ENCODE results near the gene KATNA1. TPM values are rescaled to one million over a fixed set of nuclear protein-coding genes. Genes with fewer than 3 reads are reported as not detected.
A peak's percentile ranks its signal among the peaks of the same experiment; 100 is the strongest.

The KATNA1 gene
- total and polyA plus RNA-seq, 9 of the 15 experiments (the other 6 are each of a cell fraction or from before 2014, with no cell fraction given), result 22.5 to 76.9 (median 45.0) TPM

DNA sequence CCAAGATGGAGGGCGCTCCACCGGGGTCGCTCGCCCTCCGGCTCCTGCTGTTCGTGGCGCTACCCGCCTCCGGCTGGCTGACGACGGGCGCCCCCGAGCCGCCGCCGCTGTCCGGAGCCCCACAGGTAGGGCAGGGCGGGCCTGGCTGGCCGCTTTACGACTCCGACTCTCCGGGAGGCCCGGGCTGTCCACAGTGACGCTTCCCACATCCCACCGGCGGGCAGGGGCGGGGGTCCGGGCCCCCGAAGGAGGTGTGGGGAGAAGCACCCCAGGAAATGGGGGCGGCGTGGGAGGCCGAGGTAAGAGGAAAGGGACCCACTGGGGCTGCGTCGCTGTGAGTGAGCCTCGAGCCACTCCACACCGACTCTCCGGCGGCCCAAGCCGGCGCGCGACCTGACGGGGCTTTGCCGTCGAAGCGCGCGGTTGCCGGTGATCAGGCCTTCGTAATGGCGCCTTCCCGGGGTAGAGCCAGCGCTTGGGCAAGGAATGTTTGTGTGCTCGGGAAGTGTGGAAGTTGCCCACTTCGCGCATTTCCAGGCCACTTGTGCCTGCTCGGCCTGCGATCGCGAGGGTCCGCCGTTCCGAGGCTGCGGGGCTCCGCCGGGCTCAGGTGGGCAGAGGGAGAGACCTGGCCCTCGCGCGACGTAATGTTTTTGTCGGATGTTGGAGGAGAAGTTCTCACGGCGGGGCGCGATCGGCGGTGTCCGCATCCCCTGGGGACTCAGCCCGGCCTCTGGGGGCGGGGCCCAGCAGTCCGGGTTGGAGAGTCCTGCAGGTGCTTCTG is 81.9 kb downstream of the KATNA1 start (continued):
- TF ChIP-seq ATF6 (CRISPR knock-in tag; IDR thresholded peaks at IDR 0.05), result peak; percentile 94
- peak; percentile 75; the same call in 1 of the 2 replicates for TF ChIP-seq ZBTB7A (IDR thresholded peaks at IDR 0.05; ENCODE audit: borderline replicate concordance, control insufficient read depth, low read depth, low read length)
- no peak for TF ChIP-seq RAD21 (CRISPR knock-in tag; conservative IDR thresholded peaks at IDR 0.05 in 1 of 2, IDR thresholded peaks at IDR 0.05 in 1 of 2)
- TF ChIP-seq POLR2B (IDR thresholded peaks at IDR 0.05; ENCODE audit: low read depth, partially characterized antibody), result peak; percentile 64
- peak; percentile 60; the same call in 1 of the 2 replicates for TF ChIP-seq NFRKB (IDR thresholded peaks at IDR 0.05; ENCODE audit: low read depth)
- peak; percentile 43; the same call in 1 of the 2 replicates for TF ChIP-seq HNRNPL (IDR thresholded peaks at IDR 0.05; ENCODE audit: low read depth, low read length)
- TF ChIP-seq SIX5 (IDR thresholded peaks at IDR 0.05; ENCODE audit: borderline replicate concordance in 1 of 2, insufficient read depth in 1 of 2, low read depth in 1 of 2, low read length in 2 of 2), result no peak
- TF ChIP-seq, protein P1, sequence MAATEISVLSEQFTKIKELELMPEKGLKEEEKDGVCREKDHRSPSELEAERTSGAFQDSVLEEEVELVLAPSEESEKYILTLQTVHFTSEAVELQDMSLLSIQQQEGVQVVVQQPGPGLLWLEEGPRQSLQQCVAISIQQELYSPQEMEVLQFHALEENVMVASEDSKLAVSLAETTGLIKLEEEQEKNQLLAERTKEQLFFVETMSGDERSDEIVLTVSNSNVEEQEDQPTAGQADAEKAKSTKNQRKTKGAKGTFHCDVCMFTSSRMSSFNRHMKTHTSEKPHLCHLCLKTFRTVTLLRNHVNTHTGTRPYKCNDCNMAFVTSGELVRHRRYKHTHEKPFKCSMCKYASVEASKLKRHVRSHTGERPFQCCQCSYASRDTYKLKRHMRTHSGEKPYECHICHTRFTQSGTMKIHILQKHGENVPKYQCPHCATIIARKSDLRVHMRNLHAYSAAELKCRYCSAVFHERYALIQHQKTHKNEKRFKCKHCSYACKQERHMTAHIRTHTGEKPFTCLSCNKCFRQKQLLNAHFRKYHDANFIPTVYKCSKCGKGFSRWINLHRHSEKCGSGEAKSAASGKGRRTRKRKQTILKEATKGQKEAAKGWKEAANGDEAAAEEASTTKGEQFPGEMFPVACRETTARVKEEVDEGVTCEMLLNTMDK (IDR thresholded peaks at IDR 0.05; ENCODE audit: borderline replicate concordance, insufficient read depth, low read depth, low read length, poor library complexity, severe bottlenecking), result no peak
- TF ChIP-seq, protein P2, sequence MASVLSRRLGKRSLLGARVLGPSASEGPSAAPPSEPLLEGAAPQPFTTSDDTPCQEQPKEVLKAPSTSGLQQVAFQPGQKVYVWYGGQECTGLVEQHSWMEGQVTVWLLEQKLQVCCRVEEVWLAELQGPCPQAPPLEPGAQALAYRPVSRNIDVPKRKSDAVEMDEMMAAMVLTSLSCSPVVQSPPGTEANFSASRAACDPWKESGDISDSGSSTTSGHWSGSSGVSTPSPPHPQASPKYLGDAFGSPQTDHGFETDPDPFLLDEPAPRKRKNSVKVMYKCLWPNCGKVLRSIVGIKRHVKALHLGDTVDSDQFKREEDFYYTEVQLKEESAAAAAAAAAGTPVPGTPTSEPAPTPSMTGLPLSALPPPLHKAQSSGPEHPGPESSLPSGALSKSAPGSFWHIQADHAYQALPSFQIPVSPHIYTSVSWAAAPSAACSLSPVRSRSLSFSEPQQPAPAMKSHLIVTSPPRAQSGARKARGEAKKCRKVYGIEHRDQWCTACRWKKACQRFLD (CRISPR knock-in tag; IDR thresholded peaks at IDR 0.05), result no peak
- peak; percentile 64 for TF ChIP-seq NFIC (IDR thresholded peaks at IDR 0.05)
- TF ChIP-seq TGIF2 (CRISPR knock-in tag; IDR thresholded peaks at IDR 0.05), result peak; percentile 20; the same call in 1 of the 2 replicates
- TF ChIP-seq ZNF75A (CRISPR knock-in tag; IDR thresholded peaks at IDR 0.05), result 0 out of 2 replicates have a peak, but pooled peaks have one; percentile 17
- TF ChIP-seq ZNF584 (CRISPR knock-in tag; IDR thresholded peaks at IDR 0.05; ENCODE audit: low read depth), result no peak
- TF ChIP-seq, protein P3, sequence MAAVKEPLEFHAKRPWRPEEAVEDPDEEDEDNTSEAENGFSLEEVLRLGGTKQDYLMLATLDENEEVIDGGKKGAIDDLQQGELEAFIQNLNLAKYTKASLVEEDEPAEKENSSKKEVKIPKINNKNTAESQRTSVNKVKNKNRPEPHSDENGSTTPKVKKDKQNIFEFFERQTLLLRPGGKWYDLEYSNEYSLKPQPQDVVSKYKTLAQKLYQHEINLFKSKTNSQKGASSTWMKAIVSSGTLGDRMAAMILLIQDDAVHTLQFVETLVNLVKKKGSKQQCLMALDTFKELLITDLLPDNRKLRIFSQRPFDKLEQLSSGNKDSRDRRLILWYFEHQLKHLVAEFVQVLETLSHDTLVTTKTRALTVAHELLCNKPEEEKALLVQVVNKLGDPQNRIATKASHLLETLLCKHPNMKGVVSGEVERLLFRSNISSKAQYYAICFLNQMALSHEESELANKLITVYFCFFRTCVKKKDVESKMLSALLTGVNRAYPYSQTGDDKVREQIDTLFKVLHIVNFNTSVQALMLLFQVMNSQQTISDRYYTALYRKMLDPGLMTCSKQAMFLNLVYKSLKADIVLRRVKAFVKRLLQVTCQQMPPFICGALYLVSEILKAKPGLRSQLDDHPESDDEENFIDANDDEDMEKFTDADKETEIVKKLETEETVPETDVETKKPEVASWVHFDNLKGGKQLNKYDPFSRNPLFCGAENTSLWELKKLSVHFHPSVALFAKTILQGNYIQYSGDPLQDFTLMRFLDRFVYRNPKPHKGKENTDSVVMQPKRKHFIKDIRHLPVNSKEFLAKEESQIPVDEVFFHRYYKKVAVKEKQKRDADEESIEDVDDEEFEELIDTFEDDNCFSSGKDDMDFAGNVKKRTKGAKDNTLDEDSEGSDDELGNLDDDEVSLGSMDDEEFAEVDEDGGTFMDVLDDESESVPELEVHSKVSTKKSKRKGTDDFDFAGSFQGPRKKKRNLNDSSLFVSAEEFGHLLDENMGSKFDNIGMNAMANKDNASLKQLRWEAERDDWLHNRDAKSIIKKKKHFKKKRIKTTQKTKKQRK (IDR thresholded peaks at IDR 0.05; ENCODE audit: borderline replicate concordance, low read depth, low read length), result no peak
- no peak for TF ChIP-seq MTA1 (IDR thresholded peaks at IDR 0.05; ENCODE audit: borderline replicate concordance)
- TF ChIP-seq FOXP1 (CRISPR knock-in tag; IDR thresholded peaks at IDR 0.05), result peak; percentile 39; the same call in 1 of the 2 replicates
- TF ChIP-seq ZNF263 (CRISPR knock-in tag; IDR thresholded peaks at IDR 0.05; ENCODE audit: borderline replicate concordance), result peak; percentile 67; the same call in 1 of the 2 replicates
